CD4-positive, alpha-beta T cell treated with Interleukin-1 beta for 1 hour (primary cell): ENCODE data around the gene DLG4.
A peak's percentile ranks its signal among the peaks of the same experiment; 100 is the strongest.

Source experiments
- DNase-seq, 2 donors: peaks; one replicate each; pipeline ENCODE4 v3.0.0-alpha.2; 2020 to 2022

The DLG4 gene

DNA sequence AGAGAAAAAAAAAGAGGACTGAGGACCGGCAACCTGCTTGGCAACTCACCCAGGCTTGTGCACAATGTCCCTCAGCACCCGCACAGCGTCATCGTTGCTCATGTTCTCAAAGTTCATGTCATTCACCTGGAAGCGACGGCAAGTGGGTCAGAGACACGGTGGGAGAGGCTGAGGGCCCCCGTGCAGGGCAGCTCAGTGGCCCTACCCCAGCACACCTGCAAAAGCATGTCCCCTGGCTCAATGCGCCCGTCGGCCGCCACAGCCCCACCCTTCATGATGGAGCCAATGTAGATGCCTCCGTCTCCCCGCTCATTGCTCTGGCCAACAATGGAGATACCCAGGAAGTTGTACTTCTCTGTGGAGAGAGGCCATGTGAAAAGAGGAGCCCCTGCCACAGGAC lies 9.3 kb upstream of the DLG4 start:
- no peak for DNase-seq

- no peak for DNase-seq
These were observed 7.4 kb upstream of the DLG4 start for GRCh38 chr17:7226721-7227710.

- DNase-seq, result no peak
These were observed 6.2 kb upstream of the DLG4 start for GRCh38 chr17:7225711-7226331.

- DNase-seq, result no peak
These were observed 5.0 kb upstream of the DLG4 start for GRCh38 chr17:7224661-7225111.

GRCh38 chr17:7224110-7224509 lies 4.5 kb upstream of the DLG4 start:
- no peak for DNase-seq

DNA sequence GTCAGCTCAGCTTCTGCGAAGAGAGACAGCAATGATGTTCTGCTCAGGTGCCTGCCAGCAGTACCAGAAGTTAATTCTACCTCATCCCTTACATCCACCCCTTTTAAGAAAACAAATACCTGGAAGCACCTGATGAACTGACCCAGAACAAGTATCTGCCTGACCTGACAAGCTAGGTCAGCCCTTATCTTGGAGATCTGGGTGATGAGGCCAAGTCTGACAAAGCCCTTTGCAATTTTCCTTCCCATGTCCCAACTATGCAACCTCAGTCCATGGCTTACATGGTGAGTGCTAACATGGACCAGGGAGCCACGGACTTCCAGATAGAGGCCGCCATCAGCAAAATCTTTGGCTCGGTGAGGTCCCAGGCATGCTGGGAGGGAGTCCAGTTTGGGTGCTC lies 3.7 kb upstream of the DLG4 start:
- DNase-seq, result no peak

GRCh38 chr17:7222972-7223292 lies 3.3 kb upstream of the DLG4 start:
- DNase-seq, result no peak

DNA sequence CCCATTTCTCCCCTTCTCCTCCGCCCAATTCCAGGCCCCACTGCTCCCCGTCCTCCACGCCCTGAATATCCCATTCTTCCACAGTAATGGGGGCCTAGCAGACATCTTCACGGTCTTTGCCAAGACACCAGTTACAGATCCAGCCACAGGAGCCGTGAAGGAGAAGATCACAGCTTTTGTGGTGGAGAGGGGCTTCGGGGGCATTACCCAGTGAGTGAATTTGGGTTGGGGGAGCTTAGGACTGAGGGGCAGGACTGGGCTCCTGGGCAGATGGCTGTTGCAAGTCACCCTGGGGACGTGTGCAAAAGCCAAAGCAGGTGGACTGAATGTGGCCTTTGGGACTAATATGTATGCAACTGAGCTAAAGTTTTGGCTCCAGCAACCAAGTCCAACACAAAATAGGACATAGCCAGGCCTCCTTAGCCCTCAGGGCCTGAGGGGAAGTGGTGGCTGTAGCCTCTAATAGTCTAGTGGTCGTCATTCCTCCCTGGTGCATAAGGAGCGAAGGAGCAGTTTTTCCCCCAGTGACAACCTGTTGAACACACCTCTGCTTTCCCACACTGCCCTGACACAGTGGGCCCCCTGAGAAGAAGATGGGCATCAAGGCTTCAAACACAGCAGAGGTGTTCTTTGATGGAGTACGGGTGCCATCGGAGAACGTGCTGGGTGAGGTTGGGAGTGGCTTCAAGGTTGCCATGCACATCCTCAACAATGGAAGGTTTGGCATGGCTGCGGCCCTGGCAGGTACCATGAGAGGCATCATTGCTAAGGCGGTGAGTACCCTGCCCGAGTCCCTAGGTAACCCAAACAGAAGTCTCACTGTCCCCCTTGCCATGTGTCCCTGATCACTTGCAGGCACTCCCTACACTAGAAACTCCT lies 2.7 kb upstream of the DLG4 start:
- DNase-seq, result no peak

GRCh38 chr17:7221278-7222092 lies 1.8 kb upstream of the DLG4 start:
- no peak for DNase-seq

DNA sequence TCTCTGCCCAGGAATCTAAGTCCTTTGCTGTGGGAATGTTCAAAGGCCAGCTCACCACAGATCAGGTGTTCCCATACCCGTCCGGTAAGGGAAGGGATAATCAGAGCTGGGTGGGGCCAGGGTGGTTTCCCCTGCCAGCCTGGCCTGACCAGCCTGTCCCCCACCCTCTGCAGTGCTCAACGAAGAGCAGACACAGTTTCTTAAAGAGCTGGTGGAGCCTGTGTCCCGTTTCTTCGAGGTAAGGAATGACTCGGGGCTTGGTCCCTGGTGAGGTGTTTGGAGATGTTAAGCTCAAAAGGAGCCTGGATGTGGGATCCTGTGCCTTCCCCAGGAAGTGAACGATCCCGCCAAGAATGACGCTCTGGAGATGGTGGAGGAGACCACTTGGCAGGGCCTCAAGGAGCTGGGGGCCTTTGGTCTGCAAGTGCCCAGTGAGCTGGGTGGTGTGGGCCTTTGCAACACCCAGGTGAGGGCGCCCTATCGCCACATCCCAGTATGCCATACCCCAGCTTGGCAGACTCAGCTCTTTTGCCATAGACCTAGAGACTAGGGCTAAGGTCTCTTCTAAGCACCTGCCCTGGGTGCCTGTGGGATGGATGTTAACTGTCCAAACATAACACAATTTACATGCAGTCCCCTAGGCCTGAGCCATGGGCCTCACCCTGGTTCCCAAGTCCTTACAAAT lies 1.1 kb upstream of the DLG4 start:
- DNase-seq, result peak; percentile 70 to 72

- no peak for DNase-seq
These were observed 316 bp downstream of the DLG4 start for GRCh38 chr17:7219229-7219811.

DNA sequence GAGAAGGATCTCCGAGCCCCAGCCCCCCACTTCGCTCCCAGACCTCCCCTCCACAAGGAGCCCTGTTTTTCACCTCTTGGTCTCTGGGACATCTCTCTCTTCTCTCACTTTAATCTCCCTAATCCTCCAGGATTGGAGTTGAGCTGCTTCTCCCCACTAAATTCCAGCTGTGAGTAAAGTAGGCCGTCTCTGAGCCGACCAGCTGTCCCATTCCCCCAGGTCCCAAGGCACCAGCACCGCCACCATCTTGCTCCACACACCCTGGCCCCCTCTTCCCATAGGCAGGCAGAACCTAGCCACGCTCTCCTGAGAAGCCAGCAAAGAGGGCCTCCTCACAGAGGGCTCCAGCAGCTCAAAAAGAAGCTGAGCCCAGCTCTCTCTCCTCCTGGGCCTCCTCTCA lies 878 bp downstream of the DLG4 start:
- no peak for DNase-seq

- no peak for DNase-seq
These were observed 1.5 kb downstream of the DLG4 start for GRCh38 chr17:7218166-7218565.

- peak in 1 of 2 donors; percentile 28 for DNase-seq
These were observed 2.3 kb downstream of the DLG4 start for GRCh38 chr17:7217113-7217987.

DNA sequence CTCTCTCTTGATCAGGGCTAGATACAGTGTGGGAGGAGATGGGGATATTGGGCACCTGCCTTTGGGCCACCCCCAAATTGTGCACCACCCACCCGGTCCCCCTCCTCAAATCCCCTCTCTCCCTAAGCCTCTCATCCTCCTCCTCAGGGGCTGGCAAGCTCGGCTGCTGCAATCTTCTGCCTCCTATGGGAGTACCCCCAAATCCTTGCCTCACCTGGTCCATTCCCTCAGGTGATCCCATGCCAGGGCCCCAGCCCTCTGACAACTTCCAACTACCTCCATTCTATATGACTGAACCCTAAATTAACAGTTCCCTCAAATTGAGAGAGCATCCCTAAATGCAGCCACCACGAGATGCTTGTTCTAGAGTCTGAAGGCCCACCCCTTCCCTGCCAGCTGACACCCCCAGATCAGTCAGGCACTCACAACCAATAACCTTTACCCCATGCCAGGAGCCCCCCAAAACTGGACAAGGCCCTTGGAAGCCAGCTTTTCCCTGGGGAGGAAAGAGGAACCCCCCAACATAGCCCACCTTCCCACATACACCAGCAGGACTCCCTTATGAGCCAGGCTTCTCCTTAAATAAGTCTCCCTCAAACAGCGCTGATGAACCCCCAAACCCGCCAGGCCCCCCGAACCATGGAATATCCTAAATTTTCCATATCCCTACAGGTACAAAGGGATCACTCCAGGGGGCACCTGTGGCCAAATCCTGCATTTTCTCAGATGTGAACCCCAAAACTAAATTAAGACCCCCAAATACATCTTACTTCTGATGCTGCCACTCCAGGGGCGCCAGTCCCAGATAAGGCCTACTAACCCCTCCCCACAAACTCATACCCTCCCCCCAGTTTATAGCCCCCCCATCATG lies 3.2 kb downstream of the DLG4 start:
- DNase-seq, result no peak

GRCh38 chr17:7215652-7216180 lies 3.9 kb downstream of the DLG4 start:
- DNase-seq, result no peak

DNA sequence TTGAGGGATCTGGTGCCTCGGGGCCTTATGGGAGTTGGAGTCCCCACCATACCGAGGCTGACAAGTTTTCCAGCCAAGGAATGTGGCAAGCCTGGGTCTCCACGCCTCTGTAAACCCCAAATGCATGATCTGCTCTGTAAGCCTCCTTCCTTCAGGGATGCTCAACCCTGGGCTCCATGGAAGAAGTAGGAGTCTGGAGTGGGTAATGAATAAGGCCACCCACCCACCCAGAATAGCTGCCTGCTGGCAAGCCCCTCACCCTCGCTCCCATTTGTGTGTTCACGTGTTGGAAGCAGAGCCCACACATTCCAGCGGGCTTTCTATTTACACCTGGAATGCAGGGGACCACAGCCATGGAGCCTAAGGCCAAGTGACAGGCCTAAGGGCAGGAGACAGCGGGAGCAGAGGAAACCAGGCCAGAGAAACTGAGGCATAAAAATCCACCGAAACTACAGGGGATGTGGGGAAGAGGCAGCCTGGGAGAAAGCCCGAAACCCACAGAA lies 4.4 kb downstream of the DLG4 start:
- no peak for DNase-seq

DNA sequence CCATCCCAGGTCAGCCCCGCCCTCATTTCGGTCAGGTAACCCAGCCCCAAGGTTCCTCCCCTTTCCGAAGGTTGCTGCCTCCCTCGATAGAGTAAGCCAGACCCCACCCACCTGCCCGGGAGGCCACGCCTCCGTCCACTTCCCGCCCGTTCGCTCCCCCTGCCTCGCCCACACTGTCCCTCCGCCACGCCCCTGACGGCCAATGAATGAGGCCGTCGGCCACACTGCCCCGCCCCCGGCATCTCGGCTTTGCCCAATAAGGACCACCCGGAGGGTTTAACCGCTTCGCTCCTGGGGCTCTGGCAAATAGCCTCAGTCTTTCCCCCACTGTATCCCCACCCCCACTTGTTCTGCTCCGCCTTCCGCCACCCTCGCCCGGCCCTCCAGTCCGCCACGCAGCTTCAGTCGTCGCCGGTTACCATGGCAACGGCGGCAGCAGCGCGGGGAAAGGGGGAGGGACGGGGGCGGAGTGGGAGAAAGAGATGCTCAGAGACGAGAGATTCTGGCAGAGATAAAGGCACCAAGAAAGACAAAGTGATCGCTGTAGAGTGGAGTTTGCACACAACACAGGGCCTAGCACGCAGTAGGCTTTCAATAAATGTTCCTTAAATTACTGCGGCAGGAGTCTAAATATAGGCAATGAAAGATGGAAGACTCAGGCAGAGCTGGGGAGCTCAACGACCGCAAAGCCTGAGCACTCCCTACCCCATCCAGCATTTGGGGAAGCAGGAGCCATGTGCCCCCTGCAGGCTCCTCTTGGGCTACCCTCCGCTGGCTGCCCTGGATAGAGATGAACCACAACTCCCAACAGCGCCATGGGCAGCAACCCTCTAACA lies 5.1 kb downstream of the DLG4 start:
- DNase-seq, result peak; percentile 99
